K562 (cell line): Measurements from ENCODE around the gene BRCA1. TPM values are rescaled to one million over a fixed set of nuclear protein-coding genes. Genes with fewer than 3 reads are reported as not detected.

Source experiments
- CXXC5 ChIP-seq: fragments of 250-450 bp; sonication (Bioruptor Pico); IDR thresholded peaks from 2 replicates; pipeline ENCODE4 v1.8.0; 2022; ENCODE audit warnings: inconsistent platforms, mild to moderate bottlenecking, moderate library complexity
- FOSL1 ChIP-seq: fragments of 200-800 bp; sonication (Bioruptor generic); conservative IDR thresholded peaks from 2 replicates; pipeline ENCODE4 v1.6.1; 2016; ENCODE audit warnings: missing genetic modification characterization, missing compliant biosample characterization
- MAFF ChIP-seq: IDR thresholded peaks from 2 replicates; pipeline ENCODE4 v1.6.1; 2012; ENCODE audit warnings: low read length, improper control_type of control experiment
- NFRKB ChIP-seq: fragments of 450-650 bp; IDR thresholded peaks from 2 replicates; pipeline ENCODE4 v1.6.1; 2016; ENCODE audit warnings: low read depth
- RNF2 ChIP-seq: sonication (generic); IDR thresholded peaks from 2 replicates; pipeline ENCODE4 v1.6.1; 2016
- TAF9B ChIP-seq: fragments of 450-650 bp; IDR thresholded peaks from 2 replicates; pipeline ENCODE4 v1.6.1; 2018; ENCODE audit warnings: mild to moderate bottlenecking; ENCODE audit not compliant: partially characterized antibody
- TRIM24 ChIP-seq, 2 experiments: fragments of 450-650 bp; IDR thresholded peaks; 2 replicates each; pipeline ENCODE4 v1.6.1; 2016
- XRCC3 ChIP-seq: fragments of 450-650 bp; IDR thresholded peaks from 2 replicates; pipeline ENCODE4 v1.6.1; 2017; ENCODE audit warnings: mild to moderate bottlenecking, moderate library complexity
- ZC3H11A ChIP-seq: IDR thresholded peaks from 2 replicates; pipeline ENCODE4 v1.6.1; 2012; ENCODE audit warnings: low read depth, low read length, improper control_type of control experiment
- ZNF239 ChIP-seq: fragments of 250-450 bp; sonication (Bioruptor Pico); IDR thresholded peaks from 2 replicates; pipeline ENCODE4 v1.4.0; 2020; ENCODE audit warnings: mild to moderate bottlenecking
- polyA plus RNA-seq, 8 experiments: library from polyadenylated mRNA; depleted of rRNA in 4 of 8; stranded (reverse) in 5 of 8; unstranded in 3 of 8; fragments of >200 nt; fragmentation: Nextera tagmentation in 2 of 8; fragmentation: Illumina TruSeq in 1 of 8; extraction: Ambion mirVana in 2 of 8; extraction: Trizol in 1 of 8; gene quantifications; 2 replicates each; pipeline versions ENCODE4 v1.2.1 to v1.2.3, GENCODE V29; 2011 to 2014; ENCODE audit warnings: inconsistent platforms in 1 of 8, missing spikeins in 1 of 8
- total RNA-seq, 7 experiments: library from RNA; depleted of rRNA in 6 of 7; stranded (reverse); fragments of >200 nt in 6 of 7; fragmentation: Illumina TruSeq in 2 of 7; extraction: Trizol in 2 of 7; gene quantifications; 2 replicates each; pipeline versions ENCODE4 v1.2.1 to v1.2.3, GENCODE V29; 2011 to 2021; ENCODE audit warnings: low replicate concordance in 1 of 7
- TF ChIP-seq, protein P1 (sequence below): sonication (generic); formaldehyde crosslinking; IDR thresholded peaks from 2 replicates; pipeline ENCODE4 v1.8.1; 2023; ENCODE audit warnings: mild to moderate bottlenecking, missing genetic modification reagents
- TF ChIP-seq, protein P2 (sequence below): fragments of 250-450 bp; sonication (Bioruptor Pico); IDR thresholded peaks from 2 replicates; pipeline ENCODE4 v1.8.0; 2022; ENCODE audit warnings: inconsistent platforms, mild to moderate bottlenecking, moderate library complexity, borderline replicate concordance
- TF ChIP-seq, protein P3 (sequence below): sonication (generic); formaldehyde crosslinking; IDR thresholded peaks from 2 replicates; pipeline ENCODE4 v1.5.0; 2020; ENCODE audit warnings: missing genetic modification reagents
- TF ChIP-seq, protein P4 (sequence below): IDR thresholded peaks from 2 replicates; pipeline ENCODE4 v1.6.1; 2016; ENCODE audit warnings: missing genetic modification characterization, missing compliant biosample characterization
- TF ChIP-seq, protein P5 (sequence below): fragments of 450-650 bp; IDR thresholded peaks from 2 replicates; pipeline ENCODE4 v1.6.1; 2016; ENCODE audit warnings: mild to moderate bottlenecking
- TF ChIP-seq, protein P6 (sequence below): fragments of 250-450 bp; sonication (Bioruptor Pico); IDR thresholded peaks from 2 replicates; pipeline ENCODE4 v1.4.0; 2020; ENCODE audit warnings: mild to moderate bottlenecking, moderate library complexity

BRCA1 gene
- total and polyA plus RNA-seq, 9 of the 15 experiments (the other 6 are each of a cell fraction or from before 2014, with no cell fraction given) = 25.9 to 95.3 (median 62.3) TPM

DNA sequence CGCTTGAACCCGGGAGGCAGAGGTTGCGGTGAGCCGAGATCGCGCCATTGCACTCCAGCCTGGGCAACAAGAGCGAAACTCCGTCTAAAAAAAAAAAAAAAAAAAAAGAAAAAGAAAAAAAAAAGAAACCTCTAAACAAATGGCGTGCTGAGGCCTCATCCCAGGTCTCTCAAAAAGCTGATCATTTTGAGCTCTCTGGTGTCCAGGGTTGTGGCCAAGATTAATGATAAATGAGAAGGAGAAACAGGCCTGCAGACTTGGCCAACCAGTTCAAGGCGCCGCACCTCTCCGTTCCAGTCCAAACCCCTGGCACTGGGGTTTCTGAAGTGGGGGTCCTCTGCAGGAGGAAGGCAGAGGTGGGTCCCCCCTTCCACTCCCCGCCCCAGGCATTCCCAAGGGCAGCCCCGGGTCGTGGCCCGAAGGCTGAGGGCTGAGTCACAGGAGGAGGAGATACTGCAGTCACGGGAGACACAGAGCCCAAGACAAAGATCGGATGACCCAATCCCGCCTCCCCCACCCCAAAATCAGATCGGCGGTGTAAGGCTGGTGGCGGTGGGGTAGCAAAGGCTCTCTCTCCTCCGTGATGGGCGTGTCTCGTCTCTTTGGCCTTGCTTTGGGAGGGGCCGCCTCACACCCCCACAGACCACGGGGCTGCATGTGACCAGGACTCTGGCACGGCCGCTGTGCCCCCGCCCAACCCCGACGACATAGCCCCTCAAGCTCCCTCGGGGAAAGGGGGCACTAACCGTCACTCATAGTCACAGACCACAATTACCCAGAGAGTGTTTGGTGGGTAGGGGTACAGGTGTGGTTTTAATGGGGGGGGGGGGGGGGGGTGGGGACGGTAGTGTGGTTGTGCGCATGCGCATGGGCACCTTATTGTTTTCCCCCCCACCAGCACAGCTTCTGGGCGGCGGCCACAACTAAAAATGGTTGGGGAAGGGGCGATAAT, 104.1 kb downstream of the BRCA1 start (continued):
- TF ChIP-seq, protein P1, sequence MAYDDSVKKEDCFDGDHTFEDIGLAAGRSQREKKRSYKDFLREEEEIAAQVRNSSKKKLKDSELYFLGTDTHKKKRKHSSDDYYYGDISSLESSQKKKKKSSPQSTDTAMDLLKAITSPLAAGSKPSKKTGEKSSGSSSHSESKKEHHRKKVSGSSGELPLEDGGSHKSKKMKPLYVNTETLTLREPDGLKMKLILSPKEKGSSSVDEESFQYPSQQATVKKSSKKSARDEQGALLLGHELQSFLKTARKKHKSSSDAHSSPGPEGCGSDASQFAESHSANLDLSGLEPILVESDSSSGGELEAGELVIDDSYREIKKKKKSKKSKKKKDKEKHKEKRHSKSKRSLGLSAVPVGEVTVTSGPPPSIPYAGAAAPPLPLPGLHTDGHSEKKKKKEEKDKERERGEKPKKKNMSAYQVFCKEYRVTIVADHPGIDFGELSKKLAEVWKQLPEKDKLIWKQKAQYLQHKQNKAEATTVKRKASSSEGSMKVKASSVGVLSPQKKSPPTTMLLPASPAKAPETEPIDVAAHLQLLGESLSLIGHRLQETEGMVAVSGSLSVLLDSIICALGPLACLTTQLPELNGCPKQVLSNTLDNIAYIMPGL = no peak
- TF ChIP-seq ZC3H11A (no peak), FOSL1 (peak; percentile 94), TRIM24 (IDR thresholded peaks at IDR 0.05) (peak in 1 of 2 experiments; percentile 68; a peak in 2 of 4 replicates), ZNF239 (CRISPR knock-in tag) (no peak), XRCC3 (no peak), CXXC5 (CRISPR knock-in tag) (peak; percentile 78), RNF2 (peak; percentile 80; the same call in 1 of the 2 replicates), MAFF (no peak), TAF9B (peak; percentile 90), NFRKB (peak; percentile 46)
- TF ChIP-seq, protein P2, sequence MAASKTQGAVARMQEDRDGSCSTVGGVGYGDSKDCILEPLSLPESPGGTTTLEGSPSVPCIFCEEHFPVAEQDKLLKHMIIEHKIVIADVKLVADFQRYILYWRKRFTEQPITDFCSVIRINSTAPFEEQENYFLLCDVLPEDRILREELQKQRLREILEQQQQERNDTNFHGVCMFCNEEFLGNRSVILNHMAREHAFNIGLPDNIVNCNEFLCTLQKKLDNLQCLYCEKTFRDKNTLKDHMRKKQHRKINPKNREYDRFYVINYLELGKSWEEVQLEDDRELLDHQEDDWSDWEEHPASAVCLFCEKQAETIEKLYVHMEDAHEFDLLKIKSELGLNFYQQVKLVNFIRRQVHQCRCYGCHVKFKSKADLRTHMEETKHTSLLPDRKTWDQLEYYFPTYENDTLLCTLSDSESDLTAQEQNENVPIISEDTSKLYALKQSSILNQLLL = no peak
- TF ChIP-seq, protein P3, sequence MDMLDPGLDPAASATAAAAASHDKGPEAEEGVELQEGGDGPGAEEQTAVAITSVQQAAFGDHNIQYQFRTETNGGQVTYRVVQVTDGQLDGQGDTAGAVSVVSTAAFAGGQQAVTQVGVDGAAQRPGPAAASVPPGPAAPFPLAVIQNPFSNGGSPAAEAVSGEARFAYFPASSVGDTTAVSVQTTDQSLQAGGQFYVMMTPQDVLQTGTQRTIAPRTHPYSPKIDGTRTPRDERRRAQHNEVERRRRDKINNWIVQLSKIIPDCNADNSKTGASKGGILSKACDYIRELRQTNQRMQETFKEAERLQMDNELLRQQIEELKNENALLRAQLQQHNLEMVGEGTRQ (CRISPR knock-in tag) = peak; percentile 83
- TF ChIP-seq, protein P4, sequence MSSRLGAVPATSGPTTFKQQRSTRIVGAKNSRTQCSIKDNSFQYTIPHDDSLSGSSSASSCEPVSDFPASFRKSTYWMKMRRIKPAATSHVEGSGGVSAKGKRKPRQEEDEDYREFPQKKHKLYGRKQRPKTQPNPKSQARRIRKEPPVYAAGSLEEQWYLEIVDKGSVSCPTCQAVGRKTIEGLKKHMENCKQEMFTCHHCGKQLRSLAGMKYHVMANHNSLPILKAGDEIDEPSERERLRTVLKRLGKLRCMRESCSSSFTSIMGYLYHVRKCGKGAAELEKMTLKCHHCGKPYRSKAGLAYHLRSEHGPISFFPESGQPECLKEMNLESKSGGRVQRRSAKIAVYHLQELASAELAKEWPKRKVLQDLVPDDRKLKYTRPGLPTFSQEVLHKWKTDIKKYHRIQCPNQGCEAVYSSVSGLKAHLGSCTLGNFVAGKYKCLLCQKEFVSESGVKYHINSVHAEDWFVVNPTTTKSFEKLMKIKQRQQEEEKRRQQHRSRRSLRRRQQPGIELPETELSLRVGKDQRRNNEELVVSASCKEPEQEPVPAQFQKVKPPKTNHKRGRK (tag) = no peak
- TF ChIP-seq, protein P5, sequence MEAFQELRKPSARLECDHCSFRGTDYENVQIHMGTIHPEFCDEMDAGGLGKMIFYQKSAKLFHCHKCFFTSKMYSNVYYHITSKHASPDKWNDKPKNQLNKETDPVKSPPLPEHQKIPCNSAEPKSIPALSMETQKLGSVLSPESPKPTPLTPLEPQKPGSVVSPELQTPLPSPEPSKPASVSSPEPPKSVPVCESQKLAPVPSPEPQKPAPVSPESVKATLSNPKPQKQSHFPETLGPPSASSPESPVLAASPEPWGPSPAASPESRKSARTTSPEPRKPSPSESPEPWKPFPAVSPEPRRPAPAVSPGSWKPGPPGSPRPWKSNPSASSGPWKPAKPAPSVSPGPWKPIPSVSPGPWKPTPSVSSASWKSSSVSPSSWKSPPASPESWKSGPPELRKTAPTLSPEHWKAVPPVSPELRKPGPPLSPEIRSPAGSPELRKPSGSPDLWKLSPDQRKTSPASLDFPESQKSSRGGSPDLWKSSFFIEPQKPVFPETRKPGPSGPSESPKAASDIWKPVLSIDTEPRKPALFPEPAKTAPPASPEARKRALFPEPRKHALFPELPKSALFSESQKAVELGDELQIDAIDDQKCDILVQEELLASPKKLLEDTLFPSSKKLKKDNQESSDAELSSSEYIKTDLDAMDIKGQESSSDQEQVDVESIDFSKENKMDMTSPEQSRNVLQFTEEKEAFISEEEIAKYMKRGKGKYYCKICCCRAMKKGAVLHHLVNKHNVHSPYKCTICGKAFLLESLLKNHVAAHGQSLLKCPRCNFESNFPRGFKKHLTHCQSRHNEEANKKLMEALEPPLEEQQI = no peak
- TF ChIP-seq, protein P6, sequence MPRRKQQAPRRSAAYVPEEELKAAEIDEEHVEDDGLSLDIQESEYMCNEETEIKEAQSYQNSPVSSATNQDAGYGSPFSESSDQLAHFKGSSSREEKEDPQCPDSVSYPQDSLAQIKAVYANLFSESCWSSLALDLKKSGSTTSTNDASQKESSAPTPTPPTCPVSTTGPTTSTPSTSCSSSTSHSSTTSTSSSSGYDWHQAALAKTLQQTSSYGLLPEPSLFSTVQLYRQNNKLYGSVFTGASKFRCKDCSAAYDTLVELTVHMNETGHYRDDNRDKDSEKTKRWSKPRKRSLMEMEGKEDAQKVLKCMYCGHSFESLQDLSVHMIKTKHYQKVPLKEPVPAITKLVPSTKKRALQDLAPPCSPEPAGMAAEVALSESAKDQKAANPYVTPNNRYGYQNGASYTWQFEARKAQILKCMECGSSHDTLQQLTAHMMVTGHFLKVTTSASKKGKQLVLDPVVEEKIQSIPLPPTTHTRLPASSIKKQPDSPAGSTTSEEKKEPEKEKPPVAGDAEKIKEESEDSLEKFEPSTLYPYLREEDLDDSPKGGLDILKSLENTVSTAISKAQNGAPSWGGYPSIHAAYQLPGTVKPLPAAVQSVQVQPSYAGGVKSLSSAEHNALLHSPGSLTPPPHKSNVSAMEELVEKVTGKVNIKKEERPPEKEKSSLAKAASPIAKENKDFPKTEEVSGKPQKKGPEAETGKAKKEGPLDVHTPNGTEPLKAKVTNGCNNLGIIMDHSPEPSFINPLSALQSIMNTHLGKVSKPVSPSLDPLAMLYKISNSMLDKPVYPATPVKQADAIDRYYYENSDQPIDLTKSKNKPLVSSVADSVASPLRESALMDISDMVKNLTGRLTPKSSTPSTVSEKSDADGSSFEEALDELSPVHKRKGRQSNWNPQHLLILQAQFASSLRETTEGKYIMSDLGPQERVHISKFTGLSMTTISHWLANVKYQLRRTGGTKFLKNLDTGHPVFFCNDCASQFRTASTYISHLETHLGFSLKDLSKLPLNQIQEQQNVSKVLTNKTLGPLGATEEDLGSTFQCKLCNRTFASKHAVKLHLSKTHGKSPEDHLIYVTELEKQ (CRISPR knock-in tag) = no peak
